Loucy (cell line): ENCODE results near the gene HDHD5.

ENCODE experiments used
- CTCF ChIP-seq: fragments of 200-600 bp; sonication (generic); conservative IDR thresholded peaks from 2 replicates; pipeline ENCODE4 v1.5.1; 2014; ENCODE audit warnings: mild to moderate bottlenecking, antibody characterized with exemption, low read length
- EZH2phosphoT487 ChIP-seq: fragments of 200-600 bp; IDR thresholded peaks from 2 replicates; pipeline ENCODE4 v1.6.1; 2018; ENCODE audit warnings: antibody characterized with exemption, mild to moderate bottlenecking, moderate library complexity, borderline replicate concordance

- TF ChIP-seq CTCF (no peak), EZH2phosphoT487 (no peak)
Measured at GRCh38 chr22:17114173-17114897, 44.7 kb downstream of the HDHD5 start.
